Erythroblast (primary cell): ENCODE measurements around the gene SETD6.

Experiments used
- GATA1 ChIP-seq: IDR thresholded peaks from 2 replicates; pipeline ENCODE4 v1.6.1; 2011; ENCODE audit warnings: low read depth, mild to moderate bottlenecking, control low read depth, low read length, moderate library complexity
- POLR2A ChIP-seq: IDR thresholded peaks from 2 replicates; pipeline ENCODE4 v1.6.1; 2011; ENCODE audit warnings: mild to moderate bottlenecking, low read length

- TF ChIP-seq POLR2A (no peak), GATA1 (no peak)
Observed at GRCh38 chr16:58507963-58508670, 7.2 kb upstream of the SETD6 start.
